GM12874 (cell line): ENCODE measurements around the gene CHM.

Experiments
- TF ChIP-seq, protein P1 (sequence below): IDR thresholded peaks from 2 replicates; pipeline ENCODE4 v1.5.1; 2011; ENCODE audit warnings: low read depth, mild to moderate bottlenecking, control low read depth, low read length, moderate library complexity; ENCODE audit not compliant: insufficient read depth

Gene CHM

DNA sequence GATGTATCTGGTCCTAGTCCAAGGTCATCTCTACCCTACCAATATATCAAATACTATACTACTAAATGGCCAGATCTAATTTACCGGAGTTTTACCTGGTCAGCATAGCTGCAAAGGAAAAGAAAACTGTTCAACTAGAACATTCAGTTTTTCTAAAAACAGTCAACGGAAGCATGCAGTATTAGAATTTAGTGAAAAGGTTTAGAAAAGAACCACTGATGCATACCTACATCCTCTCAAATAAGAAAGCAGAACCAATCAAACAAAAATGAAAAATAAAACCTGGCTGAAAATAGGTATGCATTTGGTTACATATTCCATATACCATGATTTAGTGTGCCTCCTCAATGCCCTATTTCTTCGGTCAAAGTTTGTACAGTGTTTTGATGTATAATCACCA lies 140.0 kb downstream of the CHM start:
- TF ChIP-seq, protein P1, sequence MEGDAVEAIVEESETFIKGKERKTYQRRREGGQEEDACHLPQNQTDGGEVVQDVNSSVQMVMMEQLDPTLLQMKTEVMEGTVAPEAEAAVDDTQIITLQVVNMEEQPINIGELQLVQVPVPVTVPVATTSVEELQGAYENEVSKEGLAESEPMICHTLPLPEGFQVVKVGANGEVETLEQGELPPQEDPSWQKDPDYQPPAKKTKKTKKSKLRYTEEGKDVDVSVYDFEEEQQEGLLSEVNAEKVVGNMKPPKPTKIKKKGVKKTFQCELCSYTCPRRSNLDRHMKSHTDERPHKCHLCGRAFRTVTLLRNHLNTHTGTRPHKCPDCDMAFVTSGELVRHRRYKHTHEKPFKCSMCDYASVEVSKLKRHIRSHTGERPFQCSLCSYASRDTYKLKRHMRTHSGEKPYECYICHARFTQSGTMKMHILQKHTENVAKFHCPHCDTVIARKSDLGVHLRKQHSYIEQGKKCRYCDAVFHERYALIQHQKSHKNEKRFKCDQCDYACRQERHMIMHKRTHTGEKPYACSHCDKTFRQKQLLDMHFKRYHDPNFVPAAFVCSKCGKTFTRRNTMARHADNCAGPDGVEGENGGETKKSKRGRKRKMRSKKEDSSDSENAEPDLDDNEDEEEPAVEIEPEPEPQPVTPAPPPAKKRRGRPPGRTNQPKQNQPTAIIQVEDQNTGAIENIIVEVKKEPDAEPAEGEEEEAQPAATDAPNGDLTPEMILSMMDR: no peak

DNA sequence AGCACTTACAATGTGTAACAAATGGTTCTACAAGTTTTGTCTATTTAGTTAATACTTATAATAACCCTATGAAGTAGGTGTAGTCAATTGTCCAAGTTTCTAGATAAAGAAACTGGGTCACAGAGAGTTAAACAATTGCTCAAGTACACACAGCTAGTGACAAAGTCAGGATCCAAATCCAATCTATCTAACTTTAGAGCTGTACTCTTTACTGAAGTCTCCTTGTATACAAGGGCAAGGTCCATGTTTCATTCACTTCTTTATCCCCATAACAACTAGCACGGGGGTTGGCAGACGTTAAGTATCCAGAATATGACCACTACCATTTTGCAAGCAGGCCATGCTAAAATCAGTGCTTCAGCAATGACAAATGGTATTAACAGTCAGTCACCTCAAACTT lies 141.0 kb downstream of the CHM start:
- TF ChIP-seq, protein P1: no peak

DNA sequence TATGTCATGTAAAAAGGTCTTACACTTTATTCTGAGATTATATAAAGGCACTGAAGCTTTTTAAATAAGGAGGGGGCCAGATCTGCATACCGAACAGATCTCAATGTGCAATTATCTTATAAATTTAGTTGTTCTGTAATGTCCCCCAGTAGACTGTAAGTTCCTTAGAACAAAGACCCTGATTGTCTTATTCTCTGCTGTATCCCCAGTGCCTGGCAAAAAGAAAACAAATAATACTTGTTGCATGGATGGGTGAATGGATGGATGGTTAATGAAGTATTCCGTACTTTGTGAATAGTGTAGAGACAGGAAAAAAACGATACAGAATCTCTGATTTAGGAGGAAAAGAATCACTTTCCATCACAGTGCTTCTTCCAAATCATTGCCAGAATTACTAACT lies 141.5 kb downstream of the CHM start:
- TF ChIP-seq, protein P1: no peak

DNA sequence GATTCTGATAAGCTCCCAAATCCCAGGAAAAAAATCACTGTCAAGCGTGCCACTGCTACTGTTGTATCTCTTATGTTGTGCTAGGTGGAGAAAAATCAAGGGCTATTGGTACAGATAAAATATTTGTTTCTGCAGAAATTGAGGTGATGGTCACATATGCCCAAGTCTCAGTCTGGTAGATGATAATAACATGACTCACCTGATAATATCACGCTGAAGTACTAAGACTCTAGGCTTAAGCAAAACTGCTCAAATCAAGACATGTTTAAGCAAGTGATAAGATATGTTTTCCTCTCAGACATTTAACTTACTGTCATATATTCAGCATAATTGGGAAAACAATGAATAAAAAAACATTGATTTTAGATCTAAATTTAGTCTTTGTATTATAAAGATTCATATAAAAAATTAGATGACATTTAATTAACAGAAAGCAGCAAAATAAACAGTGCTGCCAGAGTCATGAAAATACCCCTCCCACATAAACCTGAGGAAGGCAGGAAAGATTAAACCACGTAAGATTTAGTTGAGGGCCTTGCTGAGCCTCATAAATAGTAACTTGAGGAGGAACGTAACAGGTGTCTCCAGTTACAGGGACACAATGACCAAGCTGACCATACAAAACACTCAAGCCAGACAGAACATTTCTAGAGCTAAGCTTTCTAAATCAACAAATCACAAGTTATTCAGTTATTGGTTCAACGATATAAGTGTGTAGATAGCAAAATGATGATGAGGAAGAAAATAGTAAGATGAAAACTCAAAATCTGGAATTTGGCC lies 143.5 kb downstream of the CHM start:
- TF ChIP-seq, protein P1: no peak

DNA sequence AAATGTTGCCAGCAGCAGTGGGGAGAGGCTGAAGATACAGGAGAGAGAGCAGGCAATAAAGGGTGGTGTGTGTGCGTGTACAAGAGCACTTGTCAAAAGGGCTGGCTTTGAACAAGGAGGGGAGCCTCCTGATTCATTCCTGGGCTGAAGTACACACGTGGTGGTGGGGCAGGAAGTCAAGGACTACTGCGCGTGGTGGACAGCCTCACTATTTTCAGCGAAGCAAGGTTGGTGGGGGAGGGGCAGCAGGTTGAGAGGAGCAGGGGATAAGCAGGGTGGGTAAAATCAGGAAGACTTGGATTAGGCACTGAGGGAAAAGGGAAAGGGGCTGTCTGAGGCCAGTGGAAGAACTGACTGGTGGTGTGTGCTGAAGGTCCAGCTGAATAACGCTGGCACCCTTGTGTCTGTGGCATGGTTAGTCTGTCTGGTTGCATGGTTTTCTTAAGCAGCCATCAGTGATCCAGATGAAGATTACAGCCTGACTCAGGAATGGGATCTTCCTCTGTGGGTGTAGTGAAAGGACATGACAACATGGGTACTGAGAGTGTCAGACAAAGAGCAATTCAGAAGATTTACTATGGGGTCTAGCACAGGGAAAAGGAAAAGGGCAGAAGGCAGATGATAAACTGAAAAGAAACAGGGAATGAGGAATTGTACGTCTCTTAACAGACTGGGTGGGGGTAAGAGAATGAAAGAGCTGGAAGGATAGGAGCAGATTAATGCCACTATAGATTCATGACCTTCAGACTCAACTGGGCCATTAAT lies 149.8 kb downstream of the CHM start:
- TF ChIP-seq, protein P1: no peak

DNA sequence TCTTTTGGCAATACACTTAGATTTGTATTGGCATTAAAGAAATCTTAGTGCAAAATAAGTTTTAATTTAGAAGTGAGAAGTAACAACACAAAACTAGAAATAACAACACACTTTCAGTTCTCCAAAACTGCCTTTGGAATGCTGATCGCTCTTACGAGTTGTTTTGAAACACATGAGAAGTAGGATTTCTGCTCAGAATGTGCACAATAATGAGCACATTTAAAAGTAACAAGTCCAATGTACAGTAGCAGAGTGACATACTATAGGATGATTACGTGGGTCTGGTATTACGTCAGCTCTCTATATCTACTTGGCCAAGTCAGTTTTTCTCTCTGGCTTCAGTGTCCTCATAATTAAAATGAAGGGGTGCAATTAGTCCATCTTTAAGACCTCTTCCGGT lies 164.8 kb downstream of the CHM start:
- TF ChIP-seq, protein P1: no peak

DNA sequence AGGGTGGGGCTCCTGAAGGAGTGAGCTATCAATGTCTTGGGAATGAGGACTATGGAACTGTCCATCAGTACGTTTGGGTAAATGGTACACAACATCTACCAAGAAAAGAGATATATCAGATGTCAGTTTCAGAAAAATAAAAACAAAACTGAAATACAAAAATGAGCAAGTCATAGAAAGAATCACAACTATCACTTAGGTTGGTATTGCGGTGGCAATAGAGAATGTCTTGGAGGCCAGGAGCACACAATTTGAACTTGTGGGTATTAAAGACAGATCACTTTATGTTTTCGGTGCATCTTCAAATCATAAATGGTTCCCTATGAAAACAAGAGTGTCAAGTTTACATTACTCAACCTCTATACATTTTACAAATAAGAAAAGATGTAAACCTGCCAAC lies 176.8 kb downstream of the CHM start:
- TF ChIP-seq, protein P1: no peak
